GM19240 (cell line): ENCODE data around the gene PCNX4.

Experiments used
- DNase-seq: peaks from one replicate; pipeline ENCODE4 v3.0.0; 2011; ENCODE audit warnings: low spot score; ENCODE audit not compliant: insufficient read length

PCNX4 gene

DNA sequence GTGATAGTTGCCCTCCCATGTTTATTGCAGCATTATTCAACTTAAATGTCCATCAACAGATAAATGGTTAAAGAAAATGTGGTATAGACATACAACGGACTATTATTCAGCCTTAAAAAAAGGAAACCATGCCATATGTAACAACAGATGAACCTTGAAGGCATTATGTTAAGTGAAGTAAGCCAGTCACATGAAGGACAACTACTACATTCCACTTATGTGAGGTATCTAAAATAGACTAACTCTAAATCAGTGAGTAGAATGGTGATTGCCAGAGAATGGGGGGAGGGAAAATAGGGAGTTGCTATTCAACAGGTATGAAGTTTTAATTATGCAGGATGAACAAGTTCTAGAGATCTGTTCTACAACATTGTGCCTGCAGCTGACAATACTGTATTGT is 10.1 kb downstream of the PCNX4 start:
- DNase-seq = no peak

DNA sequence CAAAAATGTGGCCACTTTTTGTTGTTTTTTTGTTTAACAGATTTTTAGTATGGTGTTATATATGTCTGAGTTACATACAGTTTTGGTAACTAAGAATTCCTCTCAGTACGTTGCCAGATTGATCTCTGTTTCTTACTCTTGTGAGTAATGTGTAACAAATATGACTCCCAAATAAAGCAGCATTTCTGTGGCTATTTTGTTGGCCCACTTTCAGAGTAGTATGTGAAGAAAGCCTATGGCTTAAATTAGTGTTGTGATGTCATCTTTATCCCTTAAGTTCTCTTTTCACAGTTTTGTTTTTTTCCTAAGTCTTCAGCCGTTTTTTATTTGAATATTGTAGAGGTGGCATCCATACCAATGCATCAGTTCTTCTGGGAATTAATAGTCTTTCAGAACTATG is 10.7 kb downstream of the PCNX4 start:
- DNase-seq = no peak

- DNase-seq = no peak
Observed at GRCh38 chr14:60106339-60106738, 14.6 kb downstream of the PCNX4 start.

DNA sequence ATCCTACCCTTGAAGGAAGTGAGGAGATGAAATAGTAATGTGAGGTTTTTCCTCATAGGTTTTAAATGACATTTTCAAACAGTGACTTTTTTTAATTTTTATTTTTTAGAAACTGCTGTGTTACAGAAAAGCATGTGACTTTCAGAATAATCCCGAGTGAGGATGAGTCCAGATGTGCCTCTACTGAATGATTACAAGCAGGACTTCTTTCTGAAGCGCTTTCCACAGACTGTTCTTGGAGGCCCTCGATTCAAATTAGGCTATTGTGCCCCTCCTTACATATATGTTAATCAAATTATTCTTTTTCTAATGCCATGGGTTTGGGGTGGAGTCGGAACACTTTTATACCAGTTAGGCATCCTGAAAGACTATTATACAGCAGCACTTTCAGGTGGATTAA is 15.8 kb downstream of the PCNX4 start:
- no peak for DNase-seq

DNA sequence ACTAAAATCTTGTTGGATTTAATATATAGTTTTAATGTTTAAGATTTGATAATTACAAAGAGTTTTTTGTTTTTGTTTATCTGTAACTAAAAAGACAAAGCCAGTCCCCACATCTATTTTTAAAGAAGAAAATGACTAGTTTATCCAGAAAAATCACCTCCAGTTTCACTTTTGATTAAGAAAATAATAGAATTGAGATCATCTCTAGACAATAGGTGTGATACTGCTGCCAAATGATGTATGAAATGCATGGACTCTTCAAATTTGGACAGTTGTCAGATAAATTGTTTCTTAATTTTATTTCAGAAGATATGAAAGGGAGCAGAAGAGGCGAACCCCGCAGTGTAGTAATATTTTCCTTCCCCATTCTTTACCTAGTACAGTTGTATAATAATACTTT is 20.0 kb downstream of the PCNX4 start:
- DNase-seq = no peak

DNA sequence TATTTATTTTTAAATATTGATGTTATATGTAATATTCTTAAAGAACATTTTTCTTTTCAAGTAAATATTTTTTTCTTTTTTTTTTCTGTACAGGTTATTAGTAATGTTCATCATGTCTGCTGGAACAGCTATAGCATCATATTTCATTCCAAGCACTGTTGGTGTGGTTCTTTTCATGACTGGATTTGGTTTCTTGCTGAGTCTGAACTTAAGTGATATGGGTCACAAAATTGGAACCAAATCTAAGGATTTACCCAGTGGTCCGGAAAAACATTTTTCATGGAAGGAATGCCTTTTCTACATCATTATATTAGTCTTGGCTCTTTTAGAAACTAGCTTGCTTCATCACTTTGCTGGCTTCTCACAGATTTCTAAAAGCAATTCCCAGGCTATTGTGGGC is 23.2 kb downstream of the PCNX4 start:
- DNase-seq = no peak

- DNase-seq = no peak
Observed at GRCh38 chr14:60116181-60116580, 24.5 kb downstream of the PCNX4 start.

- DNase-seq = no peak
Observed at GRCh38 chr14:60125918-60126317, 34.2 kb downstream of the PCNX4 start.

GRCh38 chr14:60133487-60133886 is 41.8 kb downstream of the PCNX4 start:
- DNase-seq = no peak

DNA sequence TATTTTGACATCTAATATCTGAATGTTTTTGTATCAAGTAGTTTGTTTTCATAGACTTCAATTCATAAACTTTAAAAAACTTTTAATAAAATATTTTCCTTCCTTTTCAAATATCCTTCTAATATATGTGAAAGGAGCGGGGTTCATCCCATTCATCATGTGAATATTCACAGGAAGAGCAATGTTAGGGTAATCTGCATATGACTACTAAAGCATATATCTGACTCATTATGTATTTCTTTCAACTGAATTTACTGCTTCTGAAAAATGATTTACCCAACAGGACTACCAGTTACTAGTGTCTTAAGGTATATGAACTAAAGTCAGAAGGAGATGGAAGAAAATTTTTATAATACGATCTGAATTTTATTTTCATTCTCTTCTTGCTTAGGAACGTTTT is 43.0 kb downstream of the PCNX4 start:
- DNase-seq = no peak

- DNase-seq = no peak
Observed at GRCh38 chr14:60151715-60152114, 60.0 kb downstream of the PCNX4 start.

DNA sequence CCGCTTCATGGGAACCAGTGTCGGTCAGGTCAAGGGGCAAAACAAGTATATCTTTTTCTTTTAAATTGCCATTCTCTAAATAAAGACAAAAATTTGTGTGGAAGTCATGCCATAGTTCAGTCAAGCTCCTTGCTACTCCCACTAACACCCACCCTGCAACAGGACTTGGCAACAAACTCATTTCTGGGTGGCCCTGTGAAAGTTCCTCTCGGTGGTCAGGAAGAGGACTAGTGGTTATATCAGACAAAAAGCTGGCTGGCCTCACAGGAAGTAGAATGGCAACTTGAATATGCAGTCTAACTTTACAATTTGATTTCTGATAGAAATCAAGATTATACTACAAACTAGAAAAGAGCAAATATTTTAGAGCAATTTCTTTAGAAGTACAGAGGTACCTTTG is 62.3 kb downstream of the PCNX4 start:
- DNase-seq = no peak

GRCh38 chr14:60154671-60155070 is 62.9 kb downstream of the PCNX4 start:
- no peak for DNase-seq

GRCh38 chr14:60160422-60160821 is 68.7 kb downstream of the PCNX4 start:
- no peak for DNase-seq

DNA sequence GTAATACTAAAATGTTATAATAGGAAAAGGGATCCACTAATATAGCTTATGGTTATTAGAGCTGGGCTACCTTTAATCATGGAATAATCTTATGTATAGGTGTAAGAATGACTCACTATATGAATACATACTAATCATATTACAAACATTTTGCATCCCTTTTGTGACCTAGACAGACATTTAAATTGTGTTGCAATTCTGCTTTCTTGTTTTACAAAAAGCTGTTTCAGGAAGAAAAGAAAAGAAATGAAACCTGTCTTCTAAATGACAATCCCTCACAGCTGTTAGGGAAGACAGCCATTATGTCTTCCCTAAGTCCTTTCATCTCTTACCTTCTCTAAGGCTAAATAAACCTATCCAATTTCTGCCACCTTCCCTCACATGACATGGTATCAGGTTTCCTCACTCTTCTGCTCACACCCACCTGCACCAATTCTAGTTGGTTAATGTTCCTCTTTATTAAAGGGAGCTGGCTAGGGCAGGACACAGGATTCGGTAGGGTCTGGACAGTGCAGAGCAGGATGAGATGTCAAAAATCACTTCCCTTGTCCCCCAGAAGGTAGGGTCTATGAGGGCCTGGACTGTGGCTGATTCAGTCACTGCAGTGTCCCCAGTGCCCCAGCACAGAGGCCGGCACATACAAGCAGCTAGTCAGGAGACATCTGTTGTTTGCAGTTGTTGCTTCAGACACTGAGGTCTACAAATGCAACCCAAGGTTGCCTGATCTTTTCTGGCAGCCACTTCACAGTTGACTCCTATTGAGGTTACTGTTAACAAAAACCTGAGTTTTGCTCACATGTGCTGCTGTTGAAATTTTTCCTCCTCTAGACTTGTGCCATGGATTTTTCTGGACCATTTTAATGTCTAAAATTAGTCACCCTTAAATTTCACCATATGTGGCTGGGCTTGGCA is 69.7 kb downstream of the PCNX4 start:
- DNase-seq = no peak

DNA sequence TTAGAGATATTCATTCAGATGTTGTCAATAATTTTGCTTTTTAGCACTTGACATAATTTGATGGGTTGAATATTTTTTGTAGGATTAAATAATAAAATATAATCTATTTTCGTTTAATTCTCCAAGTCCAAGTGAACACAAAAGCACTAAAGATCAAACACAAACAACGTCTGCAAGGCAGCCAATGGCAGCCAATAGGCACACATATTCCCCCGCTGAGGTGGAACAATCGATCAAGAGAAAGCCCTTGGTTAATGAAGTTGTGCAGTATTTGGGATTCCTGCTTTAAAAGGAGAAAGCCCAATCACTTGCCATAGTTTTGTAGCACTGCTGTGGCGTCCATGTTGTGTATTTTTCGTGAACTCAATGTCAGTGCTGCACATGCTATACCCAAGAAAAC is 72.0 kb downstream of the PCNX4 start:
- DNase-seq = no peak

GRCh38 chr14:60164404-60164711 is 72.6 kb downstream of the PCNX4 start:
- no peak for DNase-seq

DNA sequence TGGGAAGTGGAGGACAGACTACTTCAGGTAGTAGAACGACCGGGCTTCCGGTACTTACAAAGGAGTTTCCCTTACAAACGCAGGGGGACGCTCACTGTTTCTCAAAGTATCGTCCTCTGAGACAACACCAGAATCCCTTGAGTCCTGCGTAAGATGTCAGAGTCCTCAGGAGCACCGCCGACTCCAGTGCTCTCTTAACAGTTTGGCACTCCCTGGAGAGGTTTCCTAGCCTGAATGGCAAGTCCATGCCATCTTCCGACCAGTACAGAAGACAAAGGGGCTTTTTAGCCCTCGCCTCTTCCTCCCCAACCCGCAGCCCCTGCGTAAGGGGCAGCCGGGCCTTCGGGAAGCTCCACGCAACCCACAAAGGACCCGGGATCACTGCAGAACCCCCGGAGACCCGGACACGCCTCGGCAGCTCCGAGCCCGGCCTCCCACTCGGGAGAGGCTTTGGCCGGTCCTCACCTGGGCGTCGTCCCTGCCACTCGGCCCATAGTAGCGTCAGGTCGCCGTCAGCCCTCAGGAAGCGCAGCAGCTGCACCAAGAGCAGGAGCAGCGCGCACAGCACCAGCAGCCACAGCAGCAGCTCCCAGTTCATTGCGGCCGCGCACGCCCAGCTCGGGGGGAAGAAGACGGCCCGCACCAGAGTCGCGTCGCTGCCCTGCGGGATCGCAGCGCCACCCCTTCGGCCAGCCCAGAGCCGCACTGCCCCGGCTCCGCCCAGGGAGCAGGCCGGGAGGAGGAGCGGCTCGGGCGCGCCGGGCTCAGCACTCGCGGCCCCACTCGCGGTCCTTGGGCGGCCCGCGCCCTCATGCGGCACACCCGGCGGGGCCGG is 73.2 kb downstream of the PCNX4 start, which contains the start of gene DHRS7:
DHRS7 (minus strand) TSS at position 687 of the 835 bp plus-strand sequence; CDS start at position 598, 89 bp downstream.
- DNase-seq = peak; percentile 51

DNA sequence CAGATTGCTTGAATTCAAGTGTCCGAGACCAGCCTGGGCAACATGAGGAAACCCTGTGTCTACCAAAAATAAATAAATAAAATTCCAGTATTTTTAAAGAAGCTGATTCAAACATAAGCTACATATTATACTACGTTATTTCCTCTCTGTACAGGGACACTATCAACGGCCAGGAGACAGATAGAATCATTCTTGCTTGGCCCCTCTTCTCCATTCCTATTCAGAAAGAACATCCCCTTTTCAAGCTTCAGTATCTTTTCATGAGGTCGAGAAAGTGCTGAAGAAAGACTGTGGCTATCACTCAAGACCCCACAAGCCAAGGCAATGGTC is 73.8 kb downstream of the PCNX4 start:
- DNase-seq = no peak

GRCh38 chr14:60166142-60166541 is 74.4 kb downstream of the PCNX4 start:
- DNase-seq = no peak

DNA sequence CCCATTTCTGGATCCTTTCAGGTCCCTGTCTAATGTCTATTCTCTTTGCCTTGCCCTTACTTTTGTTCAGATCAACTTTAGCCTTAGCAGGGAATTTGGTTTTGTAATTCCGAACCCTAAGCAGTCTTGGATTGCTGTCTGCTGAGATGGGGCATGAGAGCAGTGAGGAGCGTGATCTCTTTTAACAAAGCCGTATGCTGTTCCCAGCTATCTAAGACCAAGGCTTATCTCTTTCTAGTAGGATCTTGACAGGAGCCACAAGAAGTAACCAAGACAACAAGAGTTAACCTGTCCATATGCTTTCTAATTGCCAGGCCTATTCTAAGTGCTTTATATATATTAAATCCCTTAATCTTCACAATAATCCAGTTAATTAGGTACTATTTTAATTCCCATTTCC is 78.0 kb downstream of the PCNX4 start:
- DNase-seq = no peak

- no peak for DNase-seq
Observed at GRCh38 chr14:60170948-60171347, 79.2 kb downstream of the PCNX4 start.

DNA sequence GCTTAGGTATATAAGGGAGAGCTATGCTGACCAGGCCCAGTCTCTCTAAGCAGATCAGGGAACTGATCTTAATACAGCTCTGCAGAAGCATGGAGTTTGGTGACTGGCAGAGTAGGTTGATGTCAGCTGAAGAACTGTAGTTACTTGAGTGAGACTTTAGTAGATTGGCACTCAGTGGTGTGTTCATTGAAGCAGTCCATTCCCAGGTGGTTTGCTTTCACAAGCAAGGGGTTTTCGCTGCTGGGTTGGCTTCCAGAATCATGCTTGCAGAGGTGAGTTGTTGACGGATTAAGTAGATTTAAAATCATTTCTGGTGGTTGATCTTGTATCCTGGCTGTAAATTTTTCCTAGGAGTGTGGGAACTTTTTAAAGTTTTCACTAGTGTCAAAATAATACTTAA is 80.0 kb downstream of the PCNX4 start:
- no peak for DNase-seq
